Ramos (cell line): ENCODE measurements around the gene BHLHE40.

ENCODE experiments used
- in situ Hi-C: fragments of 300-500 bp; cut with MboI; formaldehyde crosslinking; loops from one replicate; pipeline ENCODE4 v1.14.3; 2022; ENCODE audit warnings: low sequenced_read_pairs; ENCODE audit not compliant: unreplicated experiment

BHLHE40 gene

DNA sequence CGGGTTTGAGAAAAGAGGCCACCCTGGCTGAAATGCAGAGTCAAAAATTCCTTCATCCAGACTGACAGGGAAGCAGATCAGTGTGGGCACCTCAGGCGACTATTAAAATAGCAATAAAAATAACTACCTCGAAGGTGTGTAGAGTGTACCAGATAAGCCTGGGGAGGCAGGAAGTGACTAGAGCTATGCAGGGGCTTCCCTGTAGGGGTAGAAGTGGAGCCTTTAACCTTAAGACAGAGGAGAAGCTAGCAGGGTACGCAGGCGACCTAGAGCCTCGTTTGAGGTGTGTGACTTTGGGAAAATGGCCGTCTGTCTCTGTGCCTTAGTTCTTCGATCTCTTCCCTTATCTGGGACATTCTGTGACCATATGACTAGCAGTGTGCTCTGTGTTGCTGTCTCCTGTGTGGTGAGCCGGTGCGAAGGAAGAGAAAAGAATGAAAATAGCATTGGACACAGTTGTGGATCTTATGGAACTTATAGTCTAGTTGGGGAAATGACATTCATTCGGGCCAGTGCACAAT, 17.6 kb downstream of the BHLHE40 start:
- in situ Hi-C loops, result no loop called here

GRCh38 chr3:4997946-4998345, 18.7 kb downstream of the BHLHE40 start:
- in situ Hi-C loops, result no loop called here

GRCh38 chr3:4999531-5000184, 20.4 kb downstream of the BHLHE40 start:
- in situ Hi-C loops, result no loop called here

DNA sequence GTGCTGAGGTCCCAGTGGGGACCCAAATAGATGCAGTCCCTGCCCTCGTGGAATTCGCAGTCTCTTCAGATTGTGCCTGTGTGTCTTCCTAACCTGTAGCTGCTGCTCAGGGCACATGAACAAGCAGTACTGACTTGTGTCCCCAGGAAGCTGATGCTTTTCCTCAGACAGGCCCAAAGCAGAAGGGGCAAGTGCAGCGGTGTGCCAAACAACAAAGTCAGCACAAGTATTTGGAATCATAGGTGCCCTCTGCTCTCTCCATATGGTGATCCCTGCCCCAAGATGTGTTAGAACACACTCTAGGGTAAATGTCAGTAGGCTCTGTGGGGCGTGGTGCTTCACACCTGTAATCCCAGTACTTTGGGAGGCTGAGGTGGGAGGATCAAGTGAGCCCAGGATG, 21.9 kb downstream of the BHLHE40 start:
- in situ Hi-C loops, result no loop called here

DNA sequence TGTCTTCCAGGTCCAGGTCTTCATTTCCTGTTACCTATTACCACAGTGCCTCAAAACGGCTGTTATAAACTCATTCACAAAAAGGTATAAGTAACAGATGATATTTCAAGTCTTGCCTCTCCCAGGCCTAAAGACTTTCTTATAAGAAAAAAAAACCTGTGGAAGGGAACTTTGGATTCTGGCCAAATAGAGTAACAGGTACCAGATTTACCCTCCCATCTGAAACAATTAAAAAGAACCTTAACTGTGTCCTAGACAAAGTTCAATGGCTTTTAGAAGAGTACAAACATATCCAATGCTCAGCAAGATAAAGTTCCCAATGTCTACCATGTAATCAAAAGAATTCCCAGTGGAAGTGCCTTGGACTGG, 22.6 kb downstream of the BHLHE40 start:
- in situ Hi-C loops, result no loop called here

DNA sequence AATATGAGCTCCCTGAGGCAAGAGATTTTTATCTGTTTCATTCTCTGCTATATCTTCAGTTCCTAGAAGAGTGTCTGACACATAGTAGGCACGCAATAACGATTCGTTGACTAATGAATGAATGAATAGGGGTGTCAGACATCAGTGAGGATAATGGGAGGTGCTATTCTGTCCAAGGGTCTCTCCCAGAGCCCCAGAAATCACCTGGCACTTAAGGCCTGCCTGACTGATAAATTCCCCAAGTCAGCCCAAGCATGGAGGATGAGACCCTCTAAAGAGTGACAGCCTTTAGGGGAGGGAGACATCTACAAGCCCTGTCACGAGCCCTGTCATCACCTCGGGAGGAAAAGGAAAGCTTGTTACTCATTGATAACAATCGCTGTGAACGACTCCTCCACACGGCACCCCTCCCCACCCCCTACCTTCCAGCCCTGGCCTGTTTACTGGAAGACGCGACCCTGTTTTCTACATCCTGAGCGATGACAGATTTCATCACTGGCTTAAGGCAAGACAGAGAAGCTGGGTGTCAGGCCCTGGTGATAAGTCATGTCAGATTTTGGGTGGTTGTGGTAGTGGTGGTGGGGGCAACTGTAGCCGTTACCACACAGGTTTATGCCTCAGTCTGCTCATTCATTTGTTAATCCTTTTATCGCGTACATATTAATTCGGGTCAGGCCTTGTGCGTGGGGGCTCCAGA, 23.1 kb downstream of the BHLHE40 start:
- in situ Hi-C loops, result no loop called here

DNA sequence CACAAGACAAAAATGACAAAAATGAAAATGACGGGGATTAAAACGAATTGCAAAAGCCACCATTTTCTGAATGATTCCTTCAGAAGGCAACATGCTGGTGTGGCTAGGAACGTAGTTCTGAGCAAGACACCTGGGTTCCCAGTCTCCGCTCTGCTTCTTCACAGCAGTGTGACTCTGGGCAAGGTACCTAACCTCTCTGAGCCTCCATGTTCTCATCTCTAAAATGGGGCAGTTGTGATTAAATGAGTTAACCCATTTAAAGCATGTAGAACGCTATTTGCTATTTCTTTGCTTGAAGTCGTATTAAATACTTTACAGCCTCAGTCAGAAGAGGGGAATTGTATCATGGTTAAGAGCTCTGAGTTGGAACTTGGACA, 23.6 kb downstream of the BHLHE40 start:
- in situ Hi-C loops, result no loop called here

DNA sequence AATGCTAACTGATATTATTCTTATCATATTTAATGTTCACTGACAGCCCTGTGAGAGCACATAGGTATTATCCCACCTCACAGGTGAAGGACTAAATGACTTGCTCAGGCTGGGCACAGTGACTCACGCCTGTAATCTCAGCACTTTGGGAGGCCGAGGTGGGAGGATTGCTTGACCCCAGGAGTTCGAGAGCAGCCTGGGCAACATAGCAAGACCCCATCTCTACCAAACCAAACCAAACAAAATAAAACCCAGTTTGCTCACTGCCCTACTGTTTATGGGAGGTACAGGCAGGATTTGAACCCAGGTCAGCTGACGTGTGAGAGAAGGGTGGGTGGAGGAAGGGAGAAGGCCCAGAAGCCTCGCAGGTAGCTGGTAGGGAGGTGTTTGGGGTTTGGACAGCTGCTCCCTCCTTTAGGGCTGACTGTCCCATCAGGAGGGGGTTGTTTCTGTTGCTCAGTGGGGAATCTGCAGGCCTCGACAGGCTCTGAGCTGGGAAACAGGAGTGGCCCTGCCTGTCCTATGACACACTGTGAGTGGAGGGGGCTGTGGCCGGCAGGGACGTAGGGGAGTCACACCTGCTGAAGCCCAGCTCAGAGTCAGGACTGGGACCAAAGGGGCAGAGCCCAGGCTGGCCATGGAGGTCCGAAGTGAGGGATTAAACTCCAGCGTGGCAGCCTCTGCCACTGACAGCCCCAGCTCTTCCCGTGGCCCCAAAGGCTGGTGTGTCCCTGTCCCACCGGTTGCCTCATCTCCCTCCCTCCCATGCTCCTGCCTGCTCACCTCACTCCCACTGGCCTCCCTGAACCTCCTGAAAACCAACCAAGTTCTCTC, 25.3 kb downstream of the BHLHE40 start:
- in situ Hi-C loops, result no loop called here

DNA sequence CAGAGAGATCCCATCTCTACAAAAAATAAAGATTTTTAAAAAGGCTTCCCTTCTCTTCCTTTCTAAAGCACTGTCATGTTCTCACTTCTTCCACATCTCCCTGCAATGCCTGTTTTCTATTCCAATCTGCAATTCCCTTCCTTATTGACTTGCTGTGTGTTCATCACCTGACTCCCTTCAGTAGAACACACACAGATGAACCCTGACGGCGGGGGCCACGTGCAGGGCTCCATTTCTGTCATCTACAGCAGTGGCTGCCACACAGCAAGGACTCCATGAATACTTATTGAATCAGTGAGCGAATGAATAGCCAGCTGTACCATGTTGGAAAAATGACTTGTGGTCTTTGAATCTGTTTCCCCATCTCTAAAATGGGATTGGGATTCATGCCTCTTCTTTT, 26.1 kb downstream of the BHLHE40 start:
- in situ Hi-C loops, result no loop called here

- in situ Hi-C loops, result no loop called here
Measured at GRCh38 chr3:5006755-5007202, 27.5 kb downstream of the BHLHE40 start.

- in situ Hi-C loops, result no loop called here
Measured at GRCh38 chr3:5007873-5008272, 28.6 kb downstream of the BHLHE40 start.

DNA sequence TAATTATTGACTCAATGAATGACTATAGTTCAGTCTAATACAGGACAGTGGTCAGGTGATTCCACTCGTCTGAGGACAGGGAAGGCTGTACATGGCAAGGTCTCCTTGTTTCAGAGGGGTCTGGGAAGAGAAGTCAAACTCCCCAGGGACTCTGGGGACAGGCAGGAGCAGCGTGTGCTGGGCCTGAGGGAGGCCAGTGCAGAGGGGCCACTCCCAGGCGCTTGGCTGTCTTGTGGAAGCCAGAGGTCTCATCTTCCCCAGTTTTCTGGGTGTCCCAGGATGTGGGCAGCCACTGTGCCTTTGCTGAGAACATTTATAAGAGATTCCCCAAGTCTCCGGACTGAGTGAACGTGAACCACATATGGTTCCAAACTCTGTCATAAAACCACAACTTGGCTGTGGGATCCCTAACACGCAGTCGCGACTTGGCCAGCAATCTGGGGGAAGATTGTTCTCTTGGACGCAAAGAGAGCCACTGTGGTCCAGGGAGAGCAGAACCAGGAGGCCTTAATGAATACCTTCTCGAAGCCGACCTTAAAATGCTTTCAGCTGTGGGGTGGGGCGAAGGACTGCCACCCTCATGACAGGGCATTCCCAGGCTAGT, 30.4 kb downstream of the BHLHE40 start:
- in situ Hi-C loops, result no loop called here

DNA sequence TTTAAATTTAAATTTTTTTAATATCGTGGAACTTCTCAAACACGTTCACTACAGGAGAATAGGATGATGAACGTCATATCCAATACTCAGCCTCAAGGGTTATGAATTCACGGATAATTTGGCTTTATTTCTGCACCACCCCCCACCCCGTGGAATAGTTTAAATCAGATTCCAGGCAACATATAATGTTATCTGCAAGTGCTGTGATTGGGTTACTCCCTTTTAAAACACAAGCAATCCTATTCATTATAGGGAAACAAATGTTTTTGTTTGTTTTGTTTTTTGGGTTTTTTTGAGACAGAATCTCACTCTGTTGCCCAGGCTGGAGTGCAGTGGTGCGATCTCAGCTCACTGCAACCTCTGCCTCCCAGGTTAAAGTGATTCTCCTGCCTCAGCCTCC, 30.9 kb downstream of the BHLHE40 start:
- in situ Hi-C loops, result no loop called here

GRCh38 chr3:5010706-5011554, 31.7 kb downstream of the BHLHE40 start:
- in situ Hi-C loops, result no loop called here

- in situ Hi-C loops, result no loop called here
Measured at GRCh38 chr3:5011555-5012256, 32.5 kb downstream of the BHLHE40 start.

GRCh38 chr3:5012367-5012766, 33.1 kb downstream of the BHLHE40 start:
- in situ Hi-C loops, result no loop called here

DNA sequence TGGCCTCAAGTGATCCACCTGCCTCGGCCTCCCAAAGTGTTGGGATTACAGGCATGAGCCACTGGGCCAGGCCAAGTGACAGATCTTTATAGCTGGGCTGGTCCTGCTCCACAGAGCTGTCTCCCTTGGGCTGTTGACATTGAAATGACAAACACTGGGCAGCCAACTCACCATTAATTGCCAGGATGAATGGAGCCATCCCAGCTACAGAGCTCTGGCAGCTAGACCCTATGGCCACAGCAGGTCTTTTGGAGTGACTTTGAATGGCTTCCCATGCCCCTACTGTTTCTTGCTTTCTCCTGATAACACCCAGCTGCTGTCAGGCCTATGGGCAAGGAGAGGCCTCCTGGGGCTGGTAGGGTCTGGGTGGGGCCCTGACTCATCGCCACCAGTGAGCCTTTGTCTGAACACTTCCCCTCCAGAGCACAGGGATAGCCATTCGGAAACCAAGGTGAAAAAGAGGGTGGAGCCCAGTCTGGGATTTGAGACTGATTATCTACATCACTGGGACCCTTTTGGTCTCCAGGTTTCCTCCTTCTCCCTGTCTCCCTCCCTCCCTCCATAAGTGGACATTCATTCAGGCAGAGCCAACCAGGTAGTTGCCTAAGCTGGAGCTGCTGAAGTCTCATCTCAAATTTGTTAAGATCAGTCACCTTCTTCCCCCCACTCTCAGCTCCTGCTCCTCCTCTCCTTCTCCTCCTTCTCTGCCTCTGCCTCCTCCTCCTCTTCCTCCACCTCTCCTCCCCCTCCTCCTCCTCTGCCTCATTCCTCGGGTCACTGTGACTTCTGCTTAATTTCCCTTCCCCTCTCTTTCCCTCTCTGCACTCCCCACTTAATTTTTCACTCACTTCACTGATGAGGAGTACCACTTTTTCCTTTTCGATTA, 34.0 kb downstream of the BHLHE40 start:
- in situ Hi-C loops, result no loop called here

GRCh38 chr3:5014391-5014790, 35.2 kb downstream of the BHLHE40 start:
- in situ Hi-C loops, result no loop called here
